Mesenchymal stem cell (in vitro differentiated cells and primary cell): Measurements from ENCODE around the gene PYROXD2.
"Not testable (repeated sequence)": the region's sequence is repeated elsewhere in the genome, so short reads cannot be mapped to it uniquely, and the experiment has no call there.

Experiments
- DNase-seq: peaks from one replicate; pipeline ENCODE4 v3.0.0-alpha.2; 2013
- H2AFZ ChIP-seq: one replicate; pipeline ENCODE4 v1.6.1; 2013; ENCODE audit warnings: low read depth, mild to moderate bottlenecking, control low read depth, inconsistent platforms, low read length, moderate library complexity
- H2AK5ac ChIP-seq: 2 replicates; pipeline ENCODE4 v1.6.1; 2013; ENCODE audit warnings: low read length, moderate library complexity, mild to moderate bottlenecking, inconsistent platforms; ENCODE audit not compliant: severe bottlenecking
- H2BK120ac ChIP-seq: one replicate; pipeline ENCODE4 v1.6.1; 2013; ENCODE audit warnings: low read depth, mild to moderate bottlenecking, inconsistent platforms, low read length, moderate library complexity
- H2BK12ac ChIP-seq, 2 experiments: one replicate each; pipeline ENCODE4 v1.6.1; 2013; ENCODE audit warnings: inconsistent platforms in 2 of 2, low read length in 2 of 2, mild to moderate bottlenecking in 2 of 2, moderate library complexity in 2 of 2, control low read depth in 1 of 2
- H2BK15ac ChIP-seq: one replicate; pipeline ENCODE4 v1.6.1; 2013; ENCODE audit warnings: mild to moderate bottlenecking, low read depth, inconsistent platforms; ENCODE audit not compliant: poor library complexity, severe bottlenecking
- H2BK5ac ChIP-seq: 2 replicates; pipeline ENCODE4 v1.6.1; 2013; ENCODE audit warnings: low read depth, mild to moderate bottlenecking, low read length, control low read depth, inconsistent platforms; ENCODE audit not compliant: poor library complexity, severe bottlenecking
- H3K14ac ChIP-seq, 2 experiments: one replicate each; pipeline ENCODE4 v1.6.1; 2013; ENCODE audit warnings: inconsistent platforms in 2 of 2, low read length in 2 of 2, control low read depth in 1 of 2, mild to moderate bottlenecking in 1 of 2, moderate library complexity in 1 of 2
- H3K18ac ChIP-seq, 2 experiments: one replicate each; pipeline ENCODE4 v1.6.1; 2013; ENCODE audit warnings: inconsistent platforms in 2 of 2, low read length in 2 of 2, control low read depth in 1 of 2, low read depth in 1 of 2, mild to moderate bottlenecking in 1 of 2
- H3K23ac ChIP-seq, 2 experiments: one replicate each; pipeline ENCODE4 v1.6.1; 2013; ENCODE audit warnings: inconsistent platforms in 2 of 2, low read length in 2 of 2, mild to moderate bottlenecking in 2 of 2, moderate library complexity in 2 of 2, control low read depth in 1 of 2
- H3K27ac ChIP-seq: 2 replicates; pipeline ENCODE4 v1.5.1; 2013; ENCODE audit warnings: mild to moderate bottlenecking, moderate library complexity, low read length, control low read depth, inconsistent platforms; ENCODE audit not compliant: poor library complexity, severe bottlenecking
- H3K27me3 ChIP-seq, 2 experiments: 2 replicates each; pipeline versions ENCODE4 v1.6.1 to v1.7.0; 2013; ENCODE audit warnings: low read length in 2 of 2, mild to moderate bottlenecking in 2 of 2, moderate library complexity in 2 of 2, control low read depth in 1 of 2, inconsistent platforms in 1 of 2; ENCODE audit not compliant: control insufficient read depth in 1 of 2, insufficient read depth in 1 of 2
- H3K36me3 ChIP-seq, 2 experiments: 2 replicates each; pipeline versions ENCODE4 v1.6.1 to v1.7.0; 2013; ENCODE audit warnings: low read length in 2 of 2, control low read depth in 1 of 2, inconsistent platforms in 1 of 2, low read depth in 1 of 2, mild to moderate bottlenecking in 1 of 2; ENCODE audit not compliant: insufficient read depth in 2 of 2, control insufficient read depth in 1 of 2
- H3K4ac ChIP-seq, 2 experiments: one replicate each; pipeline ENCODE4 v1.6.1; 2013; ENCODE audit warnings: inconsistent platforms in 2 of 2, low read length in 2 of 2, mild to moderate bottlenecking in 2 of 2, moderate library complexity in 2 of 2, control low read depth in 1 of 2, low read depth in 1 of 2
- H3K4me1 ChIP-seq: 2 replicates; pipeline ENCODE4 v1.6.1; 2013; ENCODE audit warnings: low read depth, low read length, control low read depth; ENCODE audit not compliant: control insufficient read depth, insufficient read depth
- H3K4me2 ChIP-seq: 2 replicates; pipeline ENCODE4 v1.6.1; 2013; ENCODE audit warnings: low read length, mild to moderate bottlenecking, inconsistent platforms; ENCODE audit not compliant: poor library complexity, severe bottlenecking
- H3K4me3 ChIP-seq, 2 experiments: 2 replicates each; pipeline versions ENCODE4 v1.5.1 to v1.7.0; 2013; ENCODE audit warnings: low read length in 2 of 2, mild to moderate bottlenecking in 2 of 2, control low read depth in 1 of 2, low read depth in 1 of 2; ENCODE audit not compliant: insufficient read depth in 1 of 2
- H3K79me1 ChIP-seq: replicated peaks from 2 replicates; pipeline ENCODE4 v1.6.1; 2013; ENCODE audit warnings: mild to moderate bottlenecking, control low read depth, low read length, inconsistent platforms; ENCODE audit not compliant: poor library complexity, severe bottlenecking
- H3K9ac ChIP-seq: 2 replicates; pipeline ENCODE4 v1.7.0; 2013; ENCODE audit warnings: mild to moderate bottlenecking, low read length, moderate library complexity
- H3K9me3 ChIP-seq: 2 replicates; pipeline ENCODE4 v1.7.0; 2013; ENCODE audit warnings: mild to moderate bottlenecking, low read length; ENCODE audit not compliant: control insufficient read depth
- H4K8ac ChIP-seq: one replicate; pipeline ENCODE4 v1.6.1; 2013; ENCODE audit warnings: inconsistent platforms, mild to moderate bottlenecking, low read length, moderate library complexity
- H4K91ac ChIP-seq: one replicate; pipeline ENCODE4 v1.6.1; 2013; ENCODE audit warnings: mild to moderate bottlenecking, low read length, inconsistent platforms
- WGBS: methylation state at CpG from one replicate; pipeline ENCODE4 v1.1.7; 2013; ENCODE audit warnings: mixed read lengths; 5-methylcytosine and 5-hydroxymethylcytosine counted together

Gene PYROXD2

GRCh38 chr10:98341701-98342100 lies 73.3 kb downstream of the PYROXD2 start:
- not testable (repeated sequence) for H3K4me2 ChIP-seq, H3K27me3 ChIP-seq, H4K8ac ChIP-seq, H3K14ac ChIP-seq, DNase-seq, H3K4ac ChIP-seq, H3K4me3 ChIP-seq, H3K18ac ChIP-seq, H2BK120ac ChIP-seq, H3K4me1 ChIP-seq, H3K9ac ChIP-seq, H2AK5ac ChIP-seq, H2AFZ ChIP-seq, H3K9me3 ChIP-seq, H2BK5ac ChIP-seq, H3K23ac ChIP-seq, H2BK12ac ChIP-seq, H2BK15ac ChIP-seq, H3K36me3 ChIP-seq, H4K91ac ChIP-seq, H3K27ac ChIP-seq, H3K79me1 ChIP-seq
- WGBS: 94% methylated on average over 10 of the region's 10 CpGs

DNA sequence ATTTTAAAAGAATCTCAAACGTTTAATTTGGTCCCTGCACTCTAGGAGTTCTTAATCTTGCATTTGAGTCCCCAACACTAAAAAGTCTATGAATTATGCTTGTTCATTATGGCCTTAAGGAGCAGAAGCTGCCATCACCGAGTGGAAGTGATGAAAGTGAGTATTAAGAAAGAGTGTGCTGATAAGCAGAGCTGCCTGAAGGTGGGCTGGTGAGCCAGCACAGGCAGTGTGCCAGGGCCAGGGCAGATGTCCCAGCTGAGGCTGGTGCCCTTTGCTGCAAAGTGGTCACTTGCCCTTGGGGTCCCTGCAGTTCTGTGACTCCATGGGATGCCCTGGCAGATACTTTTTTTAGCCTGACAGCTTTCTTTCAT lies 74.1 kb downstream of the PYROXD2 start:
- no peak overlapping the region for H4K8ac ChIP-seq
- H3K36me3 ChIP-seq: no peaks in the 10 kb centered on the region
- H2BK15ac ChIP-seq: no peak overlapping the region
- H3K18ac ChIP-seq: no peak overlapping the region
- H2AK5ac ChIP-seq: no peak overlapping the region
- no peak overlapping the region for H3K4me3 ChIP-seq
- no peak overlapping the region for H3K23ac ChIP-seq
- no peak overlapping the region for H2BK120ac ChIP-seq
- WGBS: 66% methylated on average over 2 of the region's 2 CpGs
- H3K9me3 ChIP-seq: no peaks in the 10 kb centered on the region
- peak; percentile 25 for DNase-seq
- H3K4ac ChIP-seq: no peak overlapping the region
- H3K27me3 ChIP-seq: peaks cover 0 to 12% of the 10 kb centered on the region in 2 experiments
- H2BK12ac ChIP-seq: no peak overlapping the region
- no peak overlapping the region for H2BK5ac ChIP-seq
- no peak overlapping the region for H4K91ac ChIP-seq
- H3K14ac ChIP-seq: no peak overlapping the region
- peak overlapping the region; percentile 20 for H3K9ac ChIP-seq
- H2AFZ ChIP-seq: no peak overlapping the region
- H3K4me1 ChIP-seq: no peaks in the 10 kb centered on the region
- no peak overlapping the region for H3K4me2 ChIP-seq
- no peak overlapping the region for H3K27ac ChIP-seq
- no peaks in the 10 kb centered on the region for H3K79me1 ChIP-seq

- H3K9me3 ChIP-seq: no peaks in the 10 kb centered on the region
- no peak overlapping the region for H3K4ac ChIP-seq
- H2AK5ac ChIP-seq: no peak overlapping the region
- H3K18ac ChIP-seq: peak overlapping the region; percentile 46 to 56
- H3K36me3 ChIP-seq: no peaks in the 10 kb centered on the region
- peaks cover 0 to 12% of the 10 kb centered on the region in 2 experiments for H3K27me3 ChIP-seq
- no peaks in the 10 kb centered on the region for H3K79me1 ChIP-seq
- no peak overlapping the region for H3K4me3 ChIP-seq
- 54% methylated on average over 6 of the region's 8 CpGs for WGBS
- no peak overlapping the region for H2BK5ac ChIP-seq
- no peak overlapping the region for H2BK12ac ChIP-seq
- no peak overlapping the region for H3K23ac ChIP-seq
- no peak overlapping the region for H2AFZ ChIP-seq
- H4K8ac ChIP-seq: no peak overlapping the region
- H3K27ac ChIP-seq: no peak overlapping the region
- peak overlapping the region; percentile 20 for H3K9ac ChIP-seq
- H2BK120ac ChIP-seq: peak overlapping the region; percentile 56
- no peak overlapping the region for H4K91ac ChIP-seq
- no peak for DNase-seq
- H3K14ac ChIP-seq: no peak overlapping the region
- no peak overlapping the region for H2BK15ac ChIP-seq
- H3K4me2 ChIP-seq: no peak overlapping the region
- no peaks in the 10 kb centered on the region for H3K4me1 ChIP-seq
These were observed 74.6 kb downstream of the PYROXD2 start for GRCh38 chr10:98340261-98340939.

- 97% methylated on average over 4 of the region's 5 CpGs for WGBS
- H3K79me1 ChIP-seq: no peaks in the 10 kb centered on the region
- H4K91ac ChIP-seq: no peak overlapping the region
These were observed 75.2 kb downstream of the PYROXD2 start for GRCh38 chr10:98339799-98340198.

More at GRCh38 chr10:98339799-98340198, 75.2 kb downstream of the PYROXD2 start:
- no peak overlapping the region for H4K8ac ChIP-seq
- no peak overlapping the region for H2AFZ ChIP-seq
- no peaks in the 10 kb centered on the region for H3K36me3 ChIP-seq
- H2BK5ac ChIP-seq: no peak overlapping the region
- no peaks in the 10 kb centered on the region for H3K4me1 ChIP-seq
- H3K9ac ChIP-seq: peak overlapping the region; percentile 20
- H3K9me3 ChIP-seq: no peaks in the 10 kb centered on the region
- H2BK12ac ChIP-seq: no peak overlapping the region
- H3K23ac ChIP-seq: no peak overlapping the region
- peaks cover 0 to 12% of the 10 kb centered on the region in 2 experiments for H3K27me3 ChIP-seq
- no peak overlapping the region for H3K4ac ChIP-seq
- H3K27ac ChIP-seq: no peak overlapping the region
- H2BK15ac ChIP-seq: no peak overlapping the region
- H3K18ac ChIP-seq: no peak overlapping the region
- H2BK120ac ChIP-seq: no peak overlapping the region
- H3K4me2 ChIP-seq: no peak overlapping the region
- no peak overlapping the region for H2AK5ac ChIP-seq
- no peak overlapping the region for H3K14ac ChIP-seq
- DNase-seq: no peak
- no peak overlapping the region for H3K4me3 ChIP-seq
